ENCODE data around the gene LRRC36. TPM values are rescaled to one million over a fixed set of nuclear protein-coding genes. Genes with fewer than 3 reads are reported as not detected.

The LRRC36 gene
- total RNA-seq, 2 experiments from 2014 or later, result 0.64 TPM; not detected in 1

GRCh38 chr16:67301080-67301782 lies 25.4 kb upstream of the LRRC36 start:
- peaks cover 5% of the 10 kb centered on the region for H3K27me3 Mint-ChIP-seq (ENCODE audit: low read depth)
- CTCF ChIA-PET, result no interaction called here
- intact Hi-C loops (cut with micrococcal nuclease), result no loop called here
- no peaks in the 10 kb centered on the region for H3K9me3 Mint-ChIP-seq
- H3K36me3 Mint-ChIP-seq (ENCODE audit: low read depth), result no peaks in the 10 kb centered on the region
- H3K4me1 Mint-ChIP-seq (ENCODE audit: low read depth), result no peaks in the 10 kb centered on the region
- no peak overlapping the region for H3K27ac Mint-ChIP-seq
- H3K4me3 Mint-ChIP-seq, result no peak overlapping the region
- no peak for DNase-seq

GRCh38 chr16:67302076-67302475 lies 24.5 kb upstream of the LRRC36 start:
- H3K9me3 Mint-ChIP-seq, result no peaks in the 10 kb centered on the region
- intact Hi-C loops (cut with micrococcal nuclease), result no loop called here
- no peak overlapping the region for H3K4me3 Mint-ChIP-seq
- no peak for DNase-seq
- H3K36me3 Mint-ChIP-seq (ENCODE audit: low read depth), result no peaks in the 10 kb centered on the region
- H3K4me1 Mint-ChIP-seq (ENCODE audit: low read depth), result no peaks in the 10 kb centered on the region
- H3K27me3 Mint-ChIP-seq (ENCODE audit: low read depth), result peaks cover 5% of the 10 kb centered on the region
- no peak overlapping the region for H3K27ac Mint-ChIP-seq
- CTCF ChIA-PET, result interaction anchor here (1.2 kb wide), 1 partner anchor 24 kb away, joined by 3 read pairs; no protein-coding TSS in a partner anchor

GRCh38 chr16:67302970-67303369 lies 23.6 kb upstream of the LRRC36 start:
- CTCF ChIA-PET, result interaction anchor here (1.2 kb wide), 1 partner anchor 25 kb away, joined by 3 read pairs; no protein-coding TSS in a partner anchor
- Mint-ChIP-seq H3K4me3 (no peak overlapping the region), H3K27ac (no peak overlapping the region), H3K27me3 (ENCODE audit: low read depth) (peaks cover 5% of the 10 kb centered on the region), H3K9me3 (no peaks in the 10 kb centered on the region), H3K4me1 (ENCODE audit: low read depth) (no peaks in the 10 kb centered on the region), H3K36me3 (ENCODE audit: low read depth) (no peaks in the 10 kb centered on the region)
- DNase-seq, result no peak
- intact Hi-C loops (cut with micrococcal nuclease), result no loop called here

- Mint-ChIP-seq H3K27ac (no peak overlapping the region), H3K36me3 (ENCODE audit: low read depth) (no peaks in the 10 kb centered on the region), H3K4me1 (ENCODE audit: low read depth) (peaks cover 5% of the 10 kb centered on the region), H3K9me3 (no peaks in the 10 kb centered on the region), H3K27me3 (ENCODE audit: low read depth) (peaks cover 5% of the 10 kb centered on the region), H3K4me3 (no peak overlapping the region)
- DNase-seq, result no peak
- CTCF ChIA-PET, result interaction anchor here (0.7 kb wide), 2 partner anchors 113 to 1722 kb away, joined by 3 to 5 read pairs; no protein-coding TSS in a partner anchor
- intact Hi-C loops (cut with micrococcal nuclease), result no loop called here
Measured at GRCh38 chr16:67304020-67304419, 22.6 kb upstream of the LRRC36 start.

- Mint-ChIP-seq H3K4me3 (no peak overlapping the region), H3K27me3 (ENCODE audit: low read depth) (peaks cover 5% of the 10 kb centered on the region), H3K9me3 (no peaks in the 10 kb centered on the region), H3K36me3 (ENCODE audit: low read depth) (no peaks in the 10 kb centered on the region), H3K4me1 (ENCODE audit: low read depth) (peaks cover 18% of the 10 kb centered on the region), H3K27ac (no peak overlapping the region)
- DNase-seq, result no peak
- CTCF ChIA-PET, result interaction anchor here (0.7 kb wide), 2 partner anchors 34 to 45 kb away, joined by 3 to 6 read pairs; no protein-coding TSS in a partner anchor
- intact Hi-C loops (cut with micrococcal nuclease), result no loop called here
Measured at GRCh38 chr16:67305216-67306071, 21.2 kb upstream of the LRRC36 start.

GRCh38 chr16:67310561-67310960 lies 16.1 kb upstream of the LRRC36 start:
- CTCF ChIA-PET, result interaction anchor here (0.9 to 1.0 kb wide), 2 partner anchors 31 to 89 kb away, joined by 3 read pairs; no protein-coding TSS in a partner anchor

GRCh38 chr16:67311607-67312488 lies 14.8 kb upstream of the LRRC36 start:
- H3K27ac Mint-ChIP-seq, result peak overlapping the region; percentile 96
- H3K4me1 Mint-ChIP-seq (ENCODE audit: low read depth), result peaks cover 44% of the 10 kb centered on the region
- H3K9me3 Mint-ChIP-seq, result no peaks in the 10 kb centered on the region
- intact Hi-C loops (cut with micrococcal nuclease), result loop anchor here (1.0 to 5.0 kb wide), 13 partner anchors 33 to 1445 kb away; partner anchors contain the start of genes ATP6V0D1, CTCF, FBXL8 and MATCAP1
- H3K36me3 Mint-ChIP-seq (ENCODE audit: low read depth), result no peaks in the 10 kb centered on the region
- CTCF ChIA-PET, result interaction anchor here (2.2 kb wide), 1 partner anchor 15 kb away, joined by 10 read pairs; the partner anchor contains the start of genes KCTD19 and LRRC36
- no peaks in the 10 kb centered on the region for H3K27me3 Mint-ChIP-seq (ENCODE audit: low read depth)
- peak; percentile 98 for DNase-seq
- peak overlapping the region; percentile 13 for H3K4me3 Mint-ChIP-seq

More at GRCh38 chr16:67310561-67310960, 16.1 kb upstream of the LRRC36 start:
- DNase-seq, result no peak
- peak overlapping the region; percentile 96 for H3K27ac Mint-ChIP-seq
- H3K9me3 Mint-ChIP-seq, result no peaks in the 10 kb centered on the region
- H3K4me3 Mint-ChIP-seq, result no peak overlapping the region
- H3K4me1 Mint-ChIP-seq (ENCODE audit: low read depth), result peaks cover 44% of the 10 kb centered on the region
- H3K36me3 Mint-ChIP-seq (ENCODE audit: low read depth), result no peaks in the 10 kb centered on the region
- intact Hi-C loops (cut with micrococcal nuclease), result loop anchor here (2.0 to 5.0 kb wide), 4 partner anchors 128 to 1447 kb away; partner anchors contain the start of genes MATCAP1 and PSKH1
- peaks cover 3% of the 10 kb centered on the region for H3K27me3 Mint-ChIP-seq (ENCODE audit: low read depth)

GRCh38 chr16:67312719-67313118 lies 13.9 kb upstream of the LRRC36 start:
- no peak overlapping the region for H3K4me3 Mint-ChIP-seq
- peak overlapping the region; percentile 96 for H3K27ac Mint-ChIP-seq
- peaks cover 44% of the 10 kb centered on the region for H3K4me1 Mint-ChIP-seq (ENCODE audit: low read depth)
- intact Hi-C loops (cut with micrococcal nuclease), result loop anchor here (1.0 to 5.0 kb wide), 6 partner anchors 52 to 1445 kb away; partner anchors contain the start of genes PSKH1 and TMEM208
- no peak for DNase-seq
- CTCF ChIA-PET, result interaction anchor here (0.6 to 2.2 kb wide), 2 partner anchors 14 to 155 kb away, joined by 4 to 10 read pairs; partner anchors contain the start of genes KCTD19 and LRRC36
- no peaks in the 10 kb centered on the region for H3K9me3 Mint-ChIP-seq
- H3K27me3 Mint-ChIP-seq (ENCODE audit: low read depth), result no peaks in the 10 kb centered on the region
- H3K36me3 Mint-ChIP-seq (ENCODE audit: low read depth), result no peaks in the 10 kb centered on the region

- no peak for DNase-seq
- no peak overlapping the region for H3K27ac Mint-ChIP-seq
- H3K36me3 Mint-ChIP-seq (ENCODE audit: low read depth), result no peaks in the 10 kb centered on the region
- no peak overlapping the region for H3K4me3 Mint-ChIP-seq
- H3K27me3 Mint-ChIP-seq (ENCODE audit: low read depth), result peaks cover 27% of the 10 kb centered on the region
- H3K4me1 Mint-ChIP-seq (ENCODE audit: low read depth), result peaks cover 7% of the 10 kb centered on the region
- intact Hi-C loops (cut with micrococcal nuclease), result no loop called here
- CTCF ChIA-PET, result interaction anchor here (2.1 kb wide), 1 partner anchor 10 kb away, joined by 4 read pairs; no protein-coding TSS in a partner anchor
- no peaks in the 10 kb centered on the region for H3K9me3 Mint-ChIP-seq
Measured at GRCh38 chr16:67317853-67318252, 8.8 kb upstream of the LRRC36 start.

GRCh38 chr16:67326115-67326471 lies 522 bp upstream of the LRRC36 start:
- intact Hi-C loops (cut with micrococcal nuclease), result no loop called here
- Mint-ChIP-seq H3K9me3 (no peaks in the 10 kb centered on the region), H3K4me1 (ENCODE audit: low read depth) (peaks cover 8% of the 10 kb centered on the region), H3K36me3 (ENCODE audit: low read depth) (no peaks in the 10 kb centered on the region), H3K4me3 (peak overlapping the region; percentile 79), H3K27ac (no peak overlapping the region), H3K27me3 (ENCODE audit: low read depth) (peaks cover 50% of the 10 kb centered on the region)
- no peak for DNase-seq
- CTCF ChIA-PET, result interaction anchor here (0.7 to 4.1 kb wide), 8 partner anchors 11 to 188 kb away, joined by 3 to 16 read pairs (median 4); no protein-coding TSS in a partner anchor

GRCh38 chr16:67327743-67328142 lies 1.1 kb downstream of the LRRC36 start:
- H3K4me3 Mint-ChIP-seq, result no peak overlapping the region
- no peaks in the 10 kb centered on the region for H3K36me3 Mint-ChIP-seq (ENCODE audit: low read depth)
- peaks cover 41% of the 10 kb centered on the region for H3K27me3 Mint-ChIP-seq (ENCODE audit: low read depth)
- CTCF ChIA-PET, result interaction anchor here (0.5 to 4.1 kb wide), 6 partner anchors 11 to 120 kb away, joined by 3 to 16 read pairs (median 4); no protein-coding TSS in a partner anchor
- H3K9me3 Mint-ChIP-seq, result no peaks in the 10 kb centered on the region
- no peak for DNase-seq
- peaks cover 8% of the 10 kb centered on the region for H3K4me1 Mint-ChIP-seq (ENCODE audit: low read depth)
- H3K27ac Mint-ChIP-seq, result no peak overlapping the region
- intact Hi-C loops (cut with micrococcal nuclease), result no loop called here

All from activated naive CD4-positive, alpha-beta T cell treated with anti-CD3 and anti-CD28 coated beads for 36 hours (primary cell).